Mononuclear cell (primary cell): ENCODE results near the gene METTL9. TPM values are rescaled to one million over a fixed set of nuclear protein-coding genes. Genes with fewer than 3 reads are reported as not detected.
A peak's percentile ranks its signal among the peaks of the same experiment; 100 is the strongest.
"Not testable (repeated sequence)": the region's sequence is repeated elsewhere in the genome, so short reads cannot be mapped to it uniquely, and the experiment has no call there.

Source experiments
- H3K27me3 ChIP-seq: 2 replicates; pipeline ENCODE4 v1.6.0; 2011; ENCODE audit warnings: low read length, control low read depth; ENCODE audit not compliant: insufficient read depth
- H3K4me1 ChIP-seq: 2 replicates; pipeline ENCODE4 v1.5.1; 2011; ENCODE audit warnings: mild to moderate bottlenecking, low read length, control low read depth; ENCODE audit not compliant: insufficient read depth
- H3K4me3 ChIP-seq: 2 replicates; pipeline ENCODE4 v1.5.1; 2011; ENCODE audit warnings: mild to moderate bottlenecking, low read length, moderate library complexity
- H3K9me3 ChIP-seq: 2 replicates; pipeline ENCODE4 v1.5.1; 2011; ENCODE audit warnings: low read depth, mild to moderate bottlenecking, control low read depth, low read length
- total RNA-seq: library from RNA; depleted of rRNA; stranded (reverse); fragments of >200 nt; gene quantifications from one replicate; pipeline ENCODE4 v1.2.3, GENCODE V29; 2012

Gene METTL9
- 312 TPM for total RNA-seq

DNA sequence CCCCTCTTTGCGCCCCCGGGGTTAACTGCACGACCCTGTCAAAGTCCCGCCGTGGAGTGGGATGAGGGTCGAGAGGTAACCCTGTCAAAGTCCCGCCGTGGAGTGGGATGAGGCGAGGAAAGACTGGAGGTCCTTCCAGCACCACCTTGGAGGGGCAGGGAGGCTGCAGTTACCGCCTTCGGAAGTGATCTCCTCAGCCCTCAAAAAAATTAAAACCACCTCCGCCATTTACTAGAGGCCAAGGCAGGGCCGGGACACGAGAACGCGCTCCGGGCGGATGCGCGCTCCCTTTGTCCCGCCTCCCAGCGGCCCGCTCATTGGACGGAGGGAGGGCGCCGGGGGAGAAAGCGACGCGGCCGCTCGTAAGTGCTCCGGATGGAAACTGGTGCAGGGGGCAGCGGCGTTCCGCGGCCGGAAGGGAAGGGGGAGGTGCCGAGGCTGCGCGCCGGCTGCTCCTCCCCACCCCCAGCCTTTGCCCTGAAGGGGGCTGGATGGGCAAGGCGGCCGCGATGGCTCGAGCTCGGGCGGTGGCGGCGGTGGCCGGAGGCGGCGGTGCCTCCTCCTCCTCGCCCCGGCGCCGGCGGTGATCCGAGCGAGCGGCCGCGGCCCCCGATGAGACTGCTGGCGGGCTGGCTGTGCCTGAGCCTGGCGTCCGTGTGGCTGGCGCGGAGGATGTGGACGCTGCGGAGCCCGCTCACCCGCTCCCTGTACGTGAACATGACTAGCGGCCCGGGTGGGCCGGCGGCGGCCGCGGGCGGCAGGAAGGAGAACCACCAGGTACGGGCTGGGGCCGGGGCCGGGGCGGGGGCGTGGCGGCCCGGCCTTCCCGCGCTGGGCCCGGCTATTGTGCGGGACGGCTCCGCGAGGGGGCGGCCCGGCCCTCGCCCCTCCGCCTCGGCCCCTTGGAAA is at the start of gene METTL9:
TSS of gene METTL9 (plus strand) at position 456 of the 909 bp plus-strand sequence. CDS start at position 613, 157 bp downstream.
- H3K4me3 ChIP-seq = peak within 1 kb of the TSS; percentile 88
- peaks cover 56% of the 10 kb centered on the region for H3K4me1 ChIP-seq
- H3K9me3 ChIP-seq = no peaks in the 10 kb centered on the region
- H3K27me3 ChIP-seq = no peaks in the 10 kb centered on the region

DNA sequence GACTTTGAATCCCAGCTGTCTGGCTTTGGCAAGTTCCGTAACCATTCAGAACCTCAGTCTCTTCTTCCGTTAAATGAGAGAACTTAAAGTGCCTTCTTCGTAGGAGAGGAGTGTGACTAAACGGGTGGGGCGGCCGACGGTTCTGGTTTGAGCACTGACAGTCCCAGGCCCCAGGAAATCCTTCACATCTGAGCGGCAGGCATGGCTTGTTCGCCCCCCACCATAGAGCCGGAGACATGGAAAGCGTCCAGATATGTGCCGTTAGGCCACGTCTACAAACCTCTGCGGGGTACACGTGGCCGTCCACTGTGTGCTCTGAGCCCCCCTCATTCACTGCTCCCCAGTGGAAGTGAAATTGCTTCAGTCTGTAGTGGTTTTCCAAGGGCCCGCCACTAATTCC is 49.4 kb upstream of the METTL9 start:
- not testable (repeated sequence) for H3K4me3 ChIP-seq, H3K27me3 ChIP-seq, H3K4me1 ChIP-seq, H3K9me3 ChIP-seq

- H3K4me3 ChIP-seq, H3K27me3 ChIP-seq, H3K9me3 ChIP-seq: not testable (repeated sequence)
- peaks cover 13% of the 10 kb centered on the region for H3K4me1 ChIP-seq
Measured at GRCh38 chr16:21550435-21550834, 48.9 kb upstream of the METTL9 start.

DNA sequence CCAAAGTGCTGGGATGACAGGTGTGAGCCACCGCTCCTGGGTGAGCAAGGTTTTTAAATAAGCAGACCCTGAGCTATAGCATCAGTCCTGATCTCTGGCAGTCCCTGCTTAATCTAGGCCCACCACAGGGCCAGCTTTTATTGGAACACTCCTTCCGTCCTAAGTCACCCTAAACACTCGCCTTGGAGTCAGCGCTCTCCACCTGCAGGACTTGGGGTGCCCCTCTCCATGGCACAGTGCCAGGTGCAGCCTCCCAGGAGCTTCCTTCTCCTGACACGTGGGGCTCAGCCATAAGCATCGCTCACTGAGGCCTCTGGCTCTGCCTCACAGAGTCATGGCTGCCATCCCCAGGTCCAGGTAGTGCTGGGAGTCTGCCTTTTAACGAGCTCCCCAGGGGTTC is 48.3 kb upstream of the METTL9 start:
- not testable (repeated sequence) for H3K9me3 ChIP-seq, H3K4me3 ChIP-seq, H3K27me3 ChIP-seq
- H3K4me1 ChIP-seq = peaks cover 13% of the 10 kb centered on the region

DNA sequence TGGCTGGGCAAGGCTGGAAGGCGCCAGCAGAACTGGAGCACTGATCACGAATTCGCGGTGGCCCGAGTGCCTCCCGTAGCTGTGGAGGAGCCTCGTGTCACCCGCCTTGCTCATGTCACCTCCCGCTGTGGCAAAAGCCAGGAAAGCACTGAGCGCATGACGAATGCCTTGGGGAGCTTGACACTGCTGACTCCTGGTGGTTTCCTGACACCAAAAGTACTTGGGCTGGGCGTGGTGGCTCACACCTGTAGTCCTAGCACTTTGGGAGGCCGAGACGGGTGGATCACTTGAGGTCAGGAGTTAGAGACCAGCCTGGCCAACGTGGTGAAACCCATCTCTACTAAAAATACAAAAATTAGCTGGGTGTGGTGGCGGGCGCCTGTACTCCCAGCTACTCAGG is 47.8 kb upstream of the METTL9 start:
- not testable (repeated sequence) for H3K9me3 ChIP-seq, H3K27me3 ChIP-seq, H3K4me3 ChIP-seq
- H3K4me1 ChIP-seq = peaks cover 13% of the 10 kb centered on the region

DNA sequence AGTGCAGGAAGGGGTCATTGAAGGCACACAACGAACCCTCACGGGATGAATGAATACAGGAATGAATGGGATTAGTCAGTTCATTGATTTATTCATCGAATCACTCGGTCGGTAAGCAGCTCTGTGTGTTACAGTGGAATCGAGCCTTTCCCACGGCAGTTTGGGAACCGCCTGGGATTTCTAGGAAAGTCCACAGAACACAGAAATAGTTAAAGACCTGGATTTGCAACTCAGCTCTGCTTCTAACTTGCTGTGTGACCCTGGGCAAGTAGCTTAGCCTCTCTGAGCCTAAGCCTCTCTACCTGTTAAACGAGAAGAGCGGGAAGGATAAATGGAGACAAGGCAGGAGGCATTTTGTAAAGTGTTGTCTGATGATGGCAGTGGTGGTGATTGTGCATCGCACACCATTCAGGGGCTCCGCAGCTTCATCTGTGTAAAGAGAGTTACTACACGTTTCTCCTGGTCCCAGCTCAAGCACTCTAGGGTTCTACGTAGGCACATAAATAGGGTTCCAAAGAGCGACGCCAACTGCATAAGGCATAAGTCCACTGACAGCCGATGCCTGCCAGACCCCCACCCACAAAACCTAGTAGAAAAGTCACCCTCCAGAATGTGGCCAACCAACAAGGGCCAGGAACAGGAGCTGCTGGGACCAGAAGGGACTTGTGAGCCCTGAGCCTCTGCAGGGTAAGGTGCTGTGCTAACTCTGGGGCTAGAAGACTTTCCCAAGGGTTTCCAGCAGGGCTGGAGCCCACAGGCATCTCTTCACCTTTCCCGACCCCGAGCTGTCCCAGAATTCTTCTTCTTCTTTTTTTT is 45.7 kb upstream of the METTL9 start:
- H3K27me3 ChIP-seq, H3K4me3 ChIP-seq, H3K9me3 ChIP-seq: not testable (repeated sequence)
- peaks cover 13% of the 10 kb centered on the region for H3K4me1 ChIP-seq

- no peaks in the 10 kb centered on the region for H3K9me3 ChIP-seq
- no peak overlapping the region for H3K4me3 ChIP-seq
- peaks cover 13% of the 10 kb centered on the region for H3K4me1 ChIP-seq
- no peaks in the 10 kb centered on the region for H3K27me3 ChIP-seq
Measured at GRCh38 chr16:21554795-21555585, 44.4 kb upstream of the METTL9 start.

DNA sequence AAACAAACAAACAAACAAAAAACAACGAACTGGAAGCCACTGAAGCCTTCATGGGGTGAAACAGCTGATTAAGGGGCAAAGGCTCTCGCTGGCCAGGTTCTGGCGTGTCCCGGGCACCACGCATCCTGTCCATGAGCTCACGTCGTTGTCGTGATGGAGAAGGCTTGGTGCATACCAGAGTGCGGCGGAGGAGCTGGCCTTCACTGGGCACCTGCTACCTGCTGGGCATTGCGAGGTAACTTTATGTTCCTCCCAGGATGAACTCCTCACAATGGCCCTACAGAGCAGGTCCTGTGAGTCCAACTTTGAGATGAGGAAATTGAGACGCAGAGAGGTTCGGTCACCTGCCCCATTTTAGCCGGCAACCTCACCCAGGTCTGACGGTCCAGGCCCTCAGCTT is 43.8 kb upstream of the METTL9 start:
- H3K9me3 ChIP-seq, H3K27me3 ChIP-seq, H3K4me3 ChIP-seq: not testable (repeated sequence)
- peaks cover 13% of the 10 kb centered on the region for H3K4me1 ChIP-seq

- not testable (repeated sequence) for H3K9me3 ChIP-seq, H3K27me3 ChIP-seq, H3K4me3 ChIP-seq
- peaks cover 13% of the 10 kb centered on the region for H3K4me1 ChIP-seq
Measured at GRCh38 chr16:21556026-21556595, 43.3 kb upstream of the METTL9 start.

DNA sequence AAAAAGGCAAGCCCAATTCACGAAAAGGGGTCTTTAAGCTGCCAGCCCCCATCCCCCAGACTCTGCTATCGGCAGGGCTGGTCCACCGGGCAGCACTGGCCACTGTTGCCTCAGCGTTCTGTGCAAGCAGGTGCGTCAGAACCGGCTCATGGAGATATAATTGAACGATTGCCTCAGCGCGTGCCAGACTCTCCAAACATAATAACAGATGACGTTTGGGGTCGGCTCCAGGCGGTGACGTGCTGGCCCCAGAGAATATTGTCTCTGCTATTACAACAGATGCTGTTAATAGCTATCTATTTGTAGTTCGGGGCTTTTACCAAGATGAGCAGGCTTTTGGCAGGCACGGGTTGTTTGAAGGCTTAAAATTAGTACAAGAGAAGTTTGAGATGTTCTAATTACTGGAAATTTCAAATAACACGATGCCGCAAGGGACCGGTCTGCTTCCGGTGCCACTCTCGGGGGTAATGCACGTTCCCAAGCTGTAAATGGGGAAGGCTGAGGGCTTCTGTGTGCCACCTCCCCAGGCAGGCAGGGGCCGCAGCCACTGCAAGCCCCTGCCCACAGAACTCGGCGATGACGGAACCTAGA is 42.6 kb upstream of the METTL9 start:
- peaks cover 13% of the 10 kb centered on the region for H3K4me1 ChIP-seq
- H3K27me3 ChIP-seq, H3K4me3 ChIP-seq, H3K9me3 ChIP-seq: not testable (repeated sequence)

DNA sequence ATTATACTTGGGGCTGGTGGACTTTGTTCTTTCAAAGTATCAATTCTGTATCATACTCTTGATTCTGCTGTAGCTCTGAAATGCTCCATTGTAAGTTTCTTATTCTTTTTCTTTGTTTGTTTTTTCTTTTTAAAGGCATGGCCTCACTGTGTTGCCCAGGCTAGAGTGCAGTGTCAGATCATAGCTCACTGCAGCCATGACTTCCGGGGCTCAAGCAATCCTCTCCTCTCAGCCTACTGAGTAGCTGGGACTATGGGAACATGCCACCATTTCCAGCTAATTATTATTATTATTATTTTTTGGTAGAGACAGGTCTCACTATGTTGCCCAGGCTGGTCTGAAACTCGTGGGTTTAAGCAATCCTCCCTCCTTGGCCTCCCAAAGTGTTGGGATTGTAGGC is 38.9 kb upstream of the METTL9 start:
- Histone ChIP-seq H3K27me3 (no peaks in the 10 kb centered on the region), H3K4me1 (no peaks in the 10 kb centered on the region), H3K9me3 (no peaks in the 10 kb centered on the region), H3K4me3 (no peak overlapping the region)

DNA sequence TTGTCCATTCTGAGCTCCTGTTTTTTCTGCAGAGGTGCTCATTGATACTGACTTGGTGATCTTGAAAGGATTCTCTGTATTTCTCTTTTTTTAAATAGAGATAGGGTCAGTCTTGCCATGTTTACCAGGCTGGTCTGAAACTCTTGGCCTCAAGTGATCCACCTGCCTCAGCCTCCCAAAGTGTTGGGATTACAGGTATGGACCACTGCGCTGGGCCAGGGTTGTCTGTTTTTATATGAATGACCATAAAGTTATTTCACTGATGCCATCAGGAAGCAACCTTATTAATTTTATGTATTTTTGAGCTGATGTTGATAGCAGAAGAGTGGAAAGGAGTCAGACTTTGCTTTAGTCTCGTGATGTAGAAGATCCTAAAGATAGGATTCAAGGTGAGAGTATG is 35.7 kb upstream of the METTL9 start:
- no peak overlapping the region for H3K4me3 ChIP-seq

DNA sequence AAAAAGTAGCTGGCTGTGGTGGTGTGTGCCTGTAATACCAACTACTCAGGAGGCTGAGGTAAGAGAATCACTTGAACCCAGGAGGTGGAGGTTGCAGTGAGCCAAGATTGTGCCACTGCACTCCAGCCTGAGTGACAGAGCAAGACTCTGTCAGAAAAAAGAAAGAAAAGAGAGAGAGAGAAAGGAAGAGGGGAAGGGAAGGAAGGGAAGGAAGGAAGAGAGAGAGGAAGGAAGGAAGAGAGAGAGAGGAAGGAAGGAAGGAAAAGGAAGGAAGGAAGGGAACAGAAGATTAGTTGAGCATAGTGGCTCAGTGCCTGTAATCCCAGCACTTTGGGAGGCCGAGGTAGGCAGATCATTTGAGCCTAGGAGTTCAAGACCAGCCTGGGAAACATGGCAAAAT is 35.0 kb upstream of the METTL9 start:
- not testable (repeated sequence) for H3K27me3 ChIP-seq, H3K9me3 ChIP-seq, H3K4me3 ChIP-seq, H3K4me1 ChIP-seq

More for the DNA sequence above, 35.7 kb upstream of the METTL9 start:
- H3K9me3 ChIP-seq = no peaks in the 10 kb centered on the region
- H3K4me1 ChIP-seq = peaks cover 7% of the 10 kb centered on the region
- no peaks in the 10 kb centered on the region for H3K27me3 ChIP-seq

- Histone ChIP-seq H3K4me3 (no peak overlapping the region), H3K4me1 (peaks cover 7% of the 10 kb centered on the region), H3K9me3 (no peaks in the 10 kb centered on the region), H3K27me3 (no peaks in the 10 kb centered on the region)
Measured at GRCh38 chr16:21565507-21565860, 33.9 kb upstream of the METTL9 start.
